ENCODE data around the gene CIBAR2. TPM values are rescaled to one million over a fixed set of nuclear protein-coding genes. Genes with fewer than 3 reads are reported as not detected.

The CIBAR2 gene
- total RNA-seq, 4 donors from 2014 or later = 0.79 TPM; not detected in 3

DNA sequence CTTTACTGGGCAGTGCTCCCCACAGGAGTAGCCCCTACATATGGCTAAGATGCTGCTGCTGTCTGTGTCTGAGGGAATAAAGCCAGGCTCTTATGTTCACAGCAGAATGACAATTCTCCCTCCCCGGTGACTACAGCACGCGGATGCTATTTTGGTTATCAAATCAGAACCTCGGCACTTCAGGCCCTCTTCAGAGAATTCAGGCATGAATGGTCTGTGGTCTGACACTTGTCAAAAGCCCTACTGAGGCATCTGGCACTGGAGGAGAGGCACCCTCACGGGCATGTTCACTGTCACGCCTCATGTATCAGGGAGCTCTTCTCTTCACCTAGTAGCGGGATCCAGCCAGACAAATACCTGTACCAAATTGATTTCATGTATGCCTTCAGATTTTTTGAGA is 54.3 kb downstream of the CIBAR2 start:
- WGBS, 2 donors (ENCODE audit: low coverage in 1 of 2) = 81% methylated on average over 7 of the region's 7 CpGs; no CpG with 5 or more reads in 1 of the 2 donors
- peaks cover 16 to 27% (median 25%) of the 10 kb centered on the region in 4 donors for H3K4me1 ChIP-seq
- no peaks in the 10 kb centered on the region for H3K36me3 ChIP-seq
- no peaks in the 10 kb centered on the region for H3K27me3 ChIP-seq
- intact Hi-C loops (cut with DNase I; ENCODE audit: low total_unique reads) (no loop called here), in situ Hi-C loops (cut with MboI; ENCODE audit: low pct_ligation_motif_present in 1 of 4, low pct_unique_long_range_greater_than_20kb in 1 of 4, low sequenced_read_pairs in 3 of 4) (no loop called here)
- no peak for TF ChIP-seq EP300 (IDR thresholded peaks at IDR 0.05; ENCODE audit: low read depth)
- no peak for TF ChIP-seq POLR2AphosphoS5 (IDR thresholded peaks at IDR 0.05)
- TF ChIP-seq, protein P1, sequence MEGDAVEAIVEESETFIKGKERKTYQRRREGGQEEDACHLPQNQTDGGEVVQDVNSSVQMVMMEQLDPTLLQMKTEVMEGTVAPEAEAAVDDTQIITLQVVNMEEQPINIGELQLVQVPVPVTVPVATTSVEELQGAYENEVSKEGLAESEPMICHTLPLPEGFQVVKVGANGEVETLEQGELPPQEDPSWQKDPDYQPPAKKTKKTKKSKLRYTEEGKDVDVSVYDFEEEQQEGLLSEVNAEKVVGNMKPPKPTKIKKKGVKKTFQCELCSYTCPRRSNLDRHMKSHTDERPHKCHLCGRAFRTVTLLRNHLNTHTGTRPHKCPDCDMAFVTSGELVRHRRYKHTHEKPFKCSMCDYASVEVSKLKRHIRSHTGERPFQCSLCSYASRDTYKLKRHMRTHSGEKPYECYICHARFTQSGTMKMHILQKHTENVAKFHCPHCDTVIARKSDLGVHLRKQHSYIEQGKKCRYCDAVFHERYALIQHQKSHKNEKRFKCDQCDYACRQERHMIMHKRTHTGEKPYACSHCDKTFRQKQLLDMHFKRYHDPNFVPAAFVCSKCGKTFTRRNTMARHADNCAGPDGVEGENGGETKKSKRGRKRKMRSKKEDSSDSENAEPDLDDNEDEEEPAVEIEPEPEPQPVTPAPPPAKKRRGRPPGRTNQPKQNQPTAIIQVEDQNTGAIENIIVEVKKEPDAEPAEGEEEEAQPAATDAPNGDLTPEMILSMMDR (IDR thresholded peaks at IDR 0.05) = no peak
- TF ChIP-seq POLR2A (IDR thresholded peaks at IDR 0.05) = no peak
- no peak overlapping the region for H3K27ac ChIP-seq
- no peak overlapping the region for H3K4me3 ChIP-seq
- no peaks in the 10 kb centered on the region for H3K9me3 ChIP-seq
- DNase-seq = no peak

DNA sequence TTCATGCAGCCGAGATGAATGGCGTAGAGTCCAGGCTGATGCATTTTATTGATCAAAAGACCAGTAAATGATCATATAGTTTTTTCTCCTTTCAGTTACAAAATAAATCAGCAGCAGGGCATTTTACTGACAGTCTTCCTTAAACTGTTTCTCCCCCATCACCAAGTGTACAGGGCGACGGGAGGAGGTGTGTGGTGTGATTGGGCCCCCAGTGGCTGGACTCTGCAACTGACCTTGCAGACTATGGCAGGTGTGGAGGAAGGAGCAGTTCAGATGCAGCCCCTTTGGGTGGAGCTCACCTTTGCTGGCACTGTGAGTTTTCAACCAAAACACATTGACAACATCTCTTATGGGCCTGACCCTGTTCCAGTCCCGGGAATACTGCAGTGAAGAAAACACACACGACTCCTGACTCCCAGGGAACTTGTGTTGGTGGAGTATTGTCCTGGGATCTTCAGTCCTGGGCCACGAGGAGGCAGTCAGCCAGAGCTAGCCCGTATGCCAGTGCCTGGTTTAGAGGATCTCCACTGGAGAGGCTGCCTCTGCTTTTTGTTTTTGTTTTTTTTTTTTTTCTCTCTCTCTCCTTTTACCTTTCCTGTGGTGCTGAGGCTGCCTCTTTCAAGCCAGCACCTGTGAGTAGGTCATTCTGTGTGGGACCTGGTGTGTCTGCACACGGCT is 54.9 kb downstream of the CIBAR2 start:
- in situ Hi-C loops (cut with MboI; ENCODE audit: low pct_ligation_motif_present in 1 of 4, low pct_unique_long_range_greater_than_20kb in 1 of 4, low sequenced_read_pairs in 3 of 4) = no loop called here
- Histone ChIP-seq H3K4me3 (no peak overlapping the region), H3K36me3 (no peaks in the 10 kb centered on the region), H3K27ac (peak overlapping the region in 1 of 4 donors; percentile 81), H3K9me3 (no peaks in the 10 kb centered on the region), H3K4me1 (peaks cover 16 to 27% (median 25%) of the 10 kb centered on the region in 4 donors), H3K27me3 (no peaks in the 10 kb centered on the region)
- no peak for DNase-seq
- TF ChIP-seq, protein P1 (IDR thresholded peaks at IDR 0.05) = peak in 4 of 5 experiments; percentile 32 to 45 (median 38)
- no peak for TF ChIP-seq EP300 (IDR thresholded peaks at IDR 0.05; ENCODE audit: low read depth)
- intact Hi-C loops (cut with DNase I; ENCODE audit: low total_unique reads) = no loop called here
- WGBS, 2 donors (ENCODE audit: low coverage in 1 of 2) = 73 to 80% methylated on average over 1 to 9 of the region's 9 CpGs

DNA sequence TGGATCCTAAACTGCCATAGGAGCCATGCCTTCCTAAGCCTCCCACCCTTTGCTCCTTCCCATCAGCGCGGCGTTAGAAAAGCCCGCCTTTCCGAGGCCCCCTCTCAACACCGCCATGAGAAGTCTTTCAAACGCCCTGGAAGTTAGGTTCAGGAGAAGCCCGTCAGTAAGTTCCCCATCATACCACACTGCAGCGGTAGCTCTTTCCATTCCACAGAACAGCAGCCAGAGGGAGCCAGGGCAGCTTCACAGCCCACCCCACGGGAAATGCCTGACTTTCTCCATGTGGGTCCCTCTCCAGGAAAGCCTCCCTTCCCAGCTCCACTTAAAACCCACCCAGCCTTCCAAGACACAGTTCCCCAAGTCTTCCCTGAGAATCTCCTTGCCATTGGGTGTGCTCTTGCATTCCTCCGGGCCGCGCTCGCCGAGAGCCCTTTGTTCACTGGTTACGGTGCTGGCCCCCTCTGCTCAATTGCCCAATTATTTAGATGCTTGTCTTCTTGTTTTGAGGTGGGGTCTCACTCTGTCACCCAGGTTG is 56.0 kb downstream of the CIBAR2 start:
- Histone ChIP-seq H3K9me3 (no peaks in the 10 kb centered on the region), H3K36me3 (no peaks in the 10 kb centered on the region), H3K4me3 (peak overlapping the region in 1 of 4 donors; percentile 32), H3K27me3 (no peaks in the 10 kb centered on the region), H3K27ac (peak overlapping the region; percentile 69 to 87 (median 82)), H3K4me1 (peaks cover 16 to 33% (median 27%) of the 10 kb centered on the region in 4 donors)
- no peak for TF ChIP-seq EP300 (IDR thresholded peaks at IDR 0.05; ENCODE audit: low read depth)
- TF ChIP-seq, protein P1 (IDR thresholded peaks at IDR 0.05) = peak in 1 of 5 experiments; percentile 26
- in situ Hi-C loops (cut with MboI; ENCODE audit: low pct_ligation_motif_present in 1 of 4, low pct_unique_long_range_greater_than_20kb in 1 of 4, low sequenced_read_pairs in 3 of 4) (no loop called here), intact Hi-C loops (cut with DNase I; ENCODE audit: low total_unique reads) (no loop called here)
- 67% methylated on average over 16 of the region's 16 CpGs; no CpG with 5 or more reads in 1 of the 2 donors for WGBS, 2 donors (ENCODE audit: low coverage in 1 of 2)
- DNase-seq = no peak

DNA sequence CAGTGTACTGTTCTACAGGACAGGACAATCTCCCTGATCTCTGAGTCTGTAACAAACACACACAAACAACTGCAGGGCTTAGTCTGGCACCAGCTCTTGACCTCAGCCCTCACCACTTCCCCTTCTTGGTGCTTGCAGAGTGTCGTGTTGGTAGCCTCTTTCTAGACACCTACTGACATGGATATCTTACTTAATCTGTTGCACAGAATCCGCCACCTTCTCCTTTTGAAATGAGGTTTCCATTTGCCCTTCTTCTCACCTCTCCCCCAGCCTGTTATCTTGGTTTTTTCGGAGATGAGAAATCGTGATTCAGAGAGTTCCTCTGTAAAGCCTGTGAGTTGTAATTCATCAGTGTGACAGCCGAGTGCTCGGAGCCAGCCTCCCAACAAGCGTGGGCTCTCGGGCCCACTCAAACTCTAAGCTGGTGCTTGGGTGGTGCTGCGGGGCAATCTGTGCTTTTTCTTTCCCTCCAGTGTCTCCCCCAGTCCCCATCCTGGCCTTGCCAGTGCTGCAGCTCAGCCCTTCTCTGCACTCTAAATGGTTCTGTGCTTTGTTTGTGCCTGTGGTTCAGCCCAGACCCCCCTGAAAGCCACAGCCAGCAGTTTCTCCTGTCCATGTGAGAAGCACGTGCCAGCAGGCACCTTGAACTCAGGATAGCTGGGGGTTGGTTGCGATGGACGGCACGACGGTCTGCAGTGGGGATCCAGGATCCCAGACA is 56.6 kb downstream of the CIBAR2 start:
- peak overlapping the region in 1 of 4 donors; percentile 32 for H3K4me3 ChIP-seq
- H3K27ac ChIP-seq = peak overlapping the region; percentile 69 to 87 (median 82)
- H3K27me3 ChIP-seq = no peaks in the 10 kb centered on the region
- intact Hi-C loops (cut with DNase I; ENCODE audit: low total_unique reads) (no loop called here), in situ Hi-C loops (cut with MboI; ENCODE audit: low pct_ligation_motif_present in 1 of 4, low pct_unique_long_range_greater_than_20kb in 1 of 4, low sequenced_read_pairs in 3 of 4) (no loop called here)
- no peaks in the 10 kb centered on the region for H3K9me3 ChIP-seq
- peak; percentile 72 for DNase-seq
- TF ChIP-seq EP300 (IDR thresholded peaks at IDR 0.05; ENCODE audit: low read depth) (no peak), POLR2A (IDR thresholded peaks at IDR 0.05) (peak; percentile 22), POLR2AphosphoS5 (IDR thresholded peaks at IDR 0.05) (peak in 2 of 3 donors; percentile 34 to 49)
- TF ChIP-seq, protein P1 (IDR thresholded peaks at IDR 0.05) = no peak
- H3K4me1 ChIP-seq = peaks cover 17 to 39% (median 33%) of the 10 kb centered on the region in 4 donors
- 0 to 51% methylated on average over 1 to 14 of the region's 14 CpGs for WGBS, 2 donors (ENCODE audit: low coverage in 1 of 2)
- H3K36me3 ChIP-seq = no peaks in the 10 kb centered on the region
